Activated naive CD4-positive, alpha-beta T cell treated with anti-CD3 and anti-CD28 coated beads for 36 hours (primary cell): ENCODE data around the gene PIK3C3. TPM values are rescaled to one million over a fixed set of nuclear protein-coding genes. Genes with fewer than 3 reads are reported as not detected.
"Not testable (repeated sequence)": the region's sequence is repeated elsewhere in the genome, so short reads cannot be mapped to it uniquely, and the experiment has no call there.

Experiments
- CTCF ChIA-PET: fragments of 350-600 bp; sonication (Branson Sonifier 250); formaldehyde crosslinking; loops from one replicate; lab custom pipeline; 2021; ENCODE audit warnings: antibody characterized with exemption; lab: Charles Lee
- DNase-seq: peaks from one replicate; pipeline ENCODE4 v3.0.0-alpha.2; 2020
- H3K27ac Mint-ChIP-seq: one replicate; pipeline ENCODE4 v1.8.0; 2021; ENCODE audit warnings: mild to moderate bottlenecking, mixed read lengths
- H3K27me3 Mint-ChIP-seq: one replicate; pipeline ENCODE4 v1.8.0; 2021; ENCODE audit warnings: low read depth, mixed read lengths
- H3K36me3 Mint-ChIP-seq: one replicate; pipeline ENCODE4 v1.8.0; 2021; ENCODE audit warnings: low read depth, mixed read lengths
- H3K4me1 Mint-ChIP-seq: one replicate; pipeline ENCODE4 v1.8.0; 2021; ENCODE audit warnings: low read depth, mixed read lengths
- H3K4me3 Mint-ChIP-seq: one replicate; pipeline ENCODE4 v1.8.0; 2021; ENCODE audit warnings: mild to moderate bottlenecking, moderate library complexity, mixed read lengths
- H3K9me3 Mint-ChIP-seq: one replicate; pipeline ENCODE4 v1.8.0; 2021; ENCODE audit warnings: mixed read lengths
- intact Hi-C: fragments of 100-400 bp; cut with micrococcal nuclease; formaldehyde crosslinking; loops from one replicate; pipeline ENCODE4 v1.15.1; 2023
- total RNA-seq, 2 experiments: library from RNA; stranded (reverse); gene quantifications; one replicate each; pipeline ENCODE4 v1.2.3, GENCODE V29; 2021

PIK3C3 gene
- total RNA-seq, 2 experiments from 2014 or later, result 35.3 to 35.4 TPM

- CTCF ChIA-PET, result interaction anchor here (0.6 to 0.9 kb wide), 2 partner anchors 23 to 778 kb away, joined by 3 to 5 read pairs; no protein-coding TSS in a partner anchor
- Mint-ChIP-seq H3K4me3 (no peak overlapping the region), H3K9me3 (no peaks in the 10 kb centered on the region), H3K4me1 (peaks cover 11% of the 10 kb centered on the region), H3K27me3 (no peaks in the 10 kb centered on the region), H3K36me3 (peaks cover 18% of the 10 kb centered on the region), H3K27ac (no peak overlapping the region)
- no peak for DNase-seq
- intact Hi-C loops, result no loop called here
Measured at GRCh38 chr18:42030586-42031182, 75.7 kb downstream of the PIK3C3 start.

GRCh38 chr18:42032447-42032846, 77.4 kb downstream of the PIK3C3 start:
- Mint-ChIP-seq H3K4me3 (no peak overlapping the region), H3K27me3 (no peaks in the 10 kb centered on the region), H3K36me3 (peaks cover 18% of the 10 kb centered on the region), H3K27ac (no peak overlapping the region), H3K4me1 (no peaks in the 10 kb centered on the region), H3K9me3 (no peaks in the 10 kb centered on the region)
- DNase-seq, result no peak
- intact Hi-C loops, result no loop called here
- CTCF ChIA-PET, result interaction anchor here (1.3 kb wide), 1 partner anchor 19 kb away, joined by 4 read pairs; no protein-coding TSS in a partner anchor

GRCh38 chr18:42033137-42033810, 78.2 kb downstream of the PIK3C3 start:
- no peak overlapping the region for H3K27ac Mint-ChIP-seq
- H3K4me1 Mint-ChIP-seq, result no peaks in the 10 kb centered on the region
- H3K36me3 Mint-ChIP-seq, result peaks cover 21% of the 10 kb centered on the region
- H3K4me3 Mint-ChIP-seq, result no peak overlapping the region
- CTCF ChIA-PET, result interaction anchor here (1.3 kb wide), 1 partner anchor 18 kb away, joined by 4 read pairs; no protein-coding TSS in a partner anchor
- DNase-seq, result no peak
- no peaks in the 10 kb centered on the region for H3K27me3 Mint-ChIP-seq
- no peaks in the 10 kb centered on the region for H3K9me3 Mint-ChIP-seq
- intact Hi-C loops, result no loop called here

- H3K36me3 Mint-ChIP-seq, result peaks cover 18% of the 10 kb centered on the region
- H3K4me3 Mint-ChIP-seq, result no peak overlapping the region
- peaks cover 2% of the 10 kb centered on the region for H3K4me1 Mint-ChIP-seq
- CTCF ChIA-PET, result interaction anchor here (1.0 kb wide), 1 partner anchor 14 kb away, joined by 4 read pairs; no protein-coding TSS in a partner anchor
- no peaks in the 10 kb centered on the region for H3K9me3 Mint-ChIP-seq
- H3K27me3 Mint-ChIP-seq, result no peaks in the 10 kb centered on the region
- H3K27ac Mint-ChIP-seq, result no peak overlapping the region
- intact Hi-C loops, result no loop called here
- DNase-seq, result no peak
Measured at GRCh38 chr18:42038936-42039335, 83.9 kb downstream of the PIK3C3 start.

GRCh38 chr18:42039396-42039795, 84.4 kb downstream of the PIK3C3 start:
- Mint-ChIP-seq H3K4me3 (no peak overlapping the region), H3K27ac (no peak overlapping the region), H3K27me3 (no peaks in the 10 kb centered on the region), H3K9me3 (no peaks in the 10 kb centered on the region), H3K36me3 (peaks cover 19% of the 10 kb centered on the region), H3K4me1 (peaks cover 2% of the 10 kb centered on the region)
- CTCF ChIA-PET, result interaction anchor here (1.0 to 1.4 kb wide), 2 partner anchors 11 to 14 kb away, joined by 3 to 4 read pairs; no protein-coding TSS in a partner anchor
- intact Hi-C loops, result no loop called here
- no peak for DNase-seq

- Mint-ChIP-seq H3K4me3 (no peak overlapping the region), H3K4me1 (peaks cover 4% of the 10 kb centered on the region), H3K27me3 (no peaks in the 10 kb centered on the region), H3K27ac (no peak overlapping the region), H3K36me3 (peaks cover 18% of the 10 kb centered on the region), H3K9me3 (no peaks in the 10 kb centered on the region)
- intact Hi-C loops, result no loop called here
- no peak for DNase-seq
- CTCF ChIA-PET, result interaction anchor here (2.8 kb wide), 1 partner anchor 11 kb away, joined by 12 read pairs; no protein-coding TSS in a partner anchor
Measured at GRCh38 chr18:42041793-42042192, 86.8 kb downstream of the PIK3C3 start.

GRCh38 chr18:42045346-42045745, 90.3 kb downstream of the PIK3C3 start:
- Mint-ChIP-seq H3K9me3 (no peaks in the 10 kb centered on the region), H3K4me1 (peaks cover 2% of the 10 kb centered on the region), H3K27me3 (no peaks in the 10 kb centered on the region), H3K36me3 (peaks cover 17% of the 10 kb centered on the region), H3K4me3 (no peak overlapping the region), H3K27ac (no peak overlapping the region)
- CTCF ChIA-PET, result interaction anchor here (1.1 kb wide), 1 partner anchor 17 kb away, joined by 3 read pairs; no protein-coding TSS in a partner anchor
- DNase-seq, result no peak
- intact Hi-C loops, result no loop called here

GRCh38 chr18:42047721-42048120, 92.7 kb downstream of the PIK3C3 start:
- peaks cover 18% of the 10 kb centered on the region for H3K36me3 Mint-ChIP-seq
- intact Hi-C loops, result no loop called here

GRCh38 chr18:42048158-42048557, 93.1 kb downstream of the PIK3C3 start:
- H3K27ac Mint-ChIP-seq, result no peak overlapping the region
- no peak for DNase-seq
- intact Hi-C loops, result no loop called here
- H3K36me3 Mint-ChIP-seq, result peaks cover 18% of the 10 kb centered on the region
- H3K9me3 Mint-ChIP-seq, result no peaks in the 10 kb centered on the region
- no peaks in the 10 kb centered on the region for H3K27me3 Mint-ChIP-seq
- no peak overlapping the region for H3K4me3 Mint-ChIP-seq
- peaks cover 8% of the 10 kb centered on the region for H3K4me1 Mint-ChIP-seq
- CTCF ChIA-PET, result interaction anchor here (1.0 to 1.2 kb wide), 2 partner anchors 10 to 66 kb away, joined by 3 read pairs; no protein-coding TSS in a partner anchor

More at GRCh38 chr18:42047721-42048120, 92.7 kb downstream of the PIK3C3 start:
- peaks cover 6% of the 10 kb centered on the region for H3K4me1 Mint-ChIP-seq
- DNase-seq, result no peak
- CTCF ChIA-PET, result interaction anchor here (1.0 to 1.2 kb wide), 2 partner anchors 9 to 66 kb away, joined by 3 read pairs; no protein-coding TSS in a partner anchor
- H3K27ac Mint-ChIP-seq, result no peak overlapping the region
- no peaks in the 10 kb centered on the region for H3K9me3 Mint-ChIP-seq
- no peaks in the 10 kb centered on the region for H3K27me3 Mint-ChIP-seq
- no peak overlapping the region for H3K4me3 Mint-ChIP-seq

- peaks cover 13% of the 10 kb centered on the region for H3K36me3 Mint-ChIP-seq
- H3K9me3 Mint-ChIP-seq, DNase-seq, intact Hi-C loops, H3K4me3 Mint-ChIP-seq, H3K27ac Mint-ChIP-seq, CTCF ChIA-PET, H3K4me1 Mint-ChIP-seq, H3K27me3 Mint-ChIP-seq: not testable (repeated sequence)
Measured at GRCh38 chr18:42049536-42049935, 94.5 kb downstream of the PIK3C3 start.

- no peak for DNase-seq
- peaks cover 8% of the 10 kb centered on the region for H3K4me1 Mint-ChIP-seq
- H3K9me3 Mint-ChIP-seq, result no peaks in the 10 kb centered on the region
- no peak overlapping the region for H3K27ac Mint-ChIP-seq
- H3K36me3 Mint-ChIP-seq, result peaks cover 11% of the 10 kb centered on the region
- H3K4me3 Mint-ChIP-seq, result no peak overlapping the region
- H3K27me3 Mint-ChIP-seq, result no peaks in the 10 kb centered on the region
- intact Hi-C loops, result loop anchor here (10.0 kb wide), 2 partner anchors 1343 to 1513 kb away; no protein-coding TSS in a partner anchor
- CTCF ChIA-PET, result interaction anchor here (0.9 to 5.7 kb wide), 7 partner anchors 11 to 79 kb away, joined by 3 to 34 read pairs (median 4); no protein-coding TSS in a partner anchor
Measured at GRCh38 chr18:42051411-42051810, 96.4 kb downstream of the PIK3C3 start.

GRCh38 chr18:42052122-42052708, 97.2 kb downstream of the PIK3C3 start:
- DNase-seq, result no peak
- no peak overlapping the region for H3K27ac Mint-ChIP-seq
- peaks cover 8% of the 10 kb centered on the region for H3K4me1 Mint-ChIP-seq
- CTCF ChIA-PET, result interaction anchor here (0.7 to 5.7 kb wide), 11 partner anchors 11 to 250 kb away, joined by 3 to 34 read pairs (median 4); no protein-coding TSS in a partner anchor
- H3K36me3 Mint-ChIP-seq, result peaks cover 11% of the 10 kb centered on the region
- no peaks in the 10 kb centered on the region for H3K9me3 Mint-ChIP-seq
- intact Hi-C loops, result loop anchor here (1.0 to 10.0 kb wide), 7 partner anchors 23 to 1544 kb away; no protein-coding TSS in a partner anchor
- H3K27me3 Mint-ChIP-seq, result no peaks in the 10 kb centered on the region
- H3K4me3 Mint-ChIP-seq, result no peak overlapping the region
